GM12864 (cell line): ENCODE measurements around the gene CHFR.
"Not testable (repeated sequence)": the region's sequence is repeated elsewhere in the genome, so short reads cannot be mapped to it uniquely, and the experiment has no call there.

Source experiments
- DNase-seq: peaks from one replicate; pipeline ENCODE4 v3.0.0-alpha.2; 2011; ENCODE audit warnings: low read depth
- H3K4me3 ChIP-seq: 2 replicates; pipeline ENCODE4 v1.5.1; 2011; ENCODE audit warnings: mild to moderate bottlenecking, low read depth, low read length, control low read depth
- TF ChIP-seq, protein P1 (sequence below): IDR thresholded peaks from 2 replicates; pipeline ENCODE4 v1.5.1; 2011; ENCODE audit warnings: low read depth, mild to moderate bottlenecking, moderate library complexity, low read length, control low read depth, inconsistent platforms; ENCODE audit errors: missing control alignments

The CHFR gene

GRCh38 chr12:132797820-132798570 is 89.4 kb downstream of the CHFR start:
- H3K4me3 ChIP-seq: no peak overlapping the region
- no peak for DNase-seq
- TF ChIP-seq, protein P1, sequence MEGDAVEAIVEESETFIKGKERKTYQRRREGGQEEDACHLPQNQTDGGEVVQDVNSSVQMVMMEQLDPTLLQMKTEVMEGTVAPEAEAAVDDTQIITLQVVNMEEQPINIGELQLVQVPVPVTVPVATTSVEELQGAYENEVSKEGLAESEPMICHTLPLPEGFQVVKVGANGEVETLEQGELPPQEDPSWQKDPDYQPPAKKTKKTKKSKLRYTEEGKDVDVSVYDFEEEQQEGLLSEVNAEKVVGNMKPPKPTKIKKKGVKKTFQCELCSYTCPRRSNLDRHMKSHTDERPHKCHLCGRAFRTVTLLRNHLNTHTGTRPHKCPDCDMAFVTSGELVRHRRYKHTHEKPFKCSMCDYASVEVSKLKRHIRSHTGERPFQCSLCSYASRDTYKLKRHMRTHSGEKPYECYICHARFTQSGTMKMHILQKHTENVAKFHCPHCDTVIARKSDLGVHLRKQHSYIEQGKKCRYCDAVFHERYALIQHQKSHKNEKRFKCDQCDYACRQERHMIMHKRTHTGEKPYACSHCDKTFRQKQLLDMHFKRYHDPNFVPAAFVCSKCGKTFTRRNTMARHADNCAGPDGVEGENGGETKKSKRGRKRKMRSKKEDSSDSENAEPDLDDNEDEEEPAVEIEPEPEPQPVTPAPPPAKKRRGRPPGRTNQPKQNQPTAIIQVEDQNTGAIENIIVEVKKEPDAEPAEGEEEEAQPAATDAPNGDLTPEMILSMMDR: no peak

GRCh38 chr12:132795847-132796246 is 91.6 kb downstream of the CHFR start:
- TF ChIP-seq, protein P1: no peak
- DNase-seq: no peak

GRCh38 chr12:132791940-132792339 is 95.5 kb downstream of the CHFR start:
- DNase-seq, H3K4me3 ChIP-seq: not testable (repeated sequence)

More at GRCh38 chr12:132795847-132796246, 91.6 kb downstream of the CHFR start:
- no peak overlapping the region for H3K4me3 ChIP-seq

GRCh38 chr12:132789099-132789471 is 98.3 kb downstream of the CHFR start:
- no peak for DNase-seq
- TF ChIP-seq, protein P1: no peak

GRCh38 chr12:132788375-132789098 is 98.9 kb downstream of the CHFR start:
- DNase-seq: no peak
- TF ChIP-seq, protein P1: no peak

More at GRCh38 chr12:132789099-132789471, 98.3 kb downstream of the CHFR start:
- H3K4me3 ChIP-seq: no peak overlapping the region

DNA sequence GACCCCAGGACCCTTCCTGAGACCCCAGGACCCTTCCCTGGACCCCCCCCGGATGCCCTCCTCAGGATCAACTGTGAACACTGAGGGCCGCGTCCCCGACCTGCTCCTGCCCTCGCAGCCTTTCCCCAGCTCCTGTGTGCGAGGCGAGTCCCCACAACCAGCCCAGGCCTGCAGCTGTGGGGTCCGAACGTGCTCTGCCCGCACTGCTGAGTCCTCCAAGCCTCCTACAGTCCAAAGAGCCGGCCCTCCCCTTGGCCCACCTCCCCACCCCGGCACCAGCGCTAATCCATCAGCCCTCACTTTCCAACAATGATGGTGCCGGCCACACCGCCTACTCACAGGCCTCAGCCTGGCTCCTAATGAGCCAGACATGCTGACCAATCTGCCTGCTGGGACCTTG is 99.5 kb downstream of the CHFR start:
- no peak overlapping the region for H3K4me3 ChIP-seq
- TF ChIP-seq, protein P1: no peak

More at GRCh38 chr12:132788375-132789098, 98.9 kb downstream of the CHFR start:
- no peak overlapping the region for H3K4me3 ChIP-seq

GRCh38 chr12:132786192-132786591 is 101.2 kb downstream of the CHFR start:
- TF ChIP-seq, protein P1: no peak
- no peak overlapping the region for H3K4me3 ChIP-seq
- DNase-seq: no peak

More for the DNA sequence above, 99.5 kb downstream of the CHFR start:
- DNase-seq: no peak
